Measurements from ENCODE around the gene TXN2. TPM values are rescaled to one million over a fixed set of nuclear protein-coding genes. Genes with fewer than 3 reads are reported as not detected.

The TXN2 gene
- total RNA-seq, 4 donors from 2014 or later = 36.4 to 78.3 (median 63.4) TPM

- Histone ChIP-seq H3K4me3 (no peak overlapping the region), H3K27ac (peak overlapping the region in 1 of 4 donors; percentile 39), H3K4me1 (peaks cover 0 to 8% (median 1%) of the 10 kb centered on the region in 3 donors), H3K9me3 (no peaks in the 10 kb centered on the region), H3K27me3 (no peaks in the 10 kb centered on the region), H3K36me3 (no peaks in the 10 kb centered on the region)
- 50 to 84% methylated on average over 1 to 5 of the region's 6 CpGs for WGBS, 2 donors (ENCODE audit: low coverage in 1 of 2)
- TF ChIP-seq POLR2AphosphoS5 (IDR thresholded peaks at IDR 0.05) = peak; percentile 79
- no peak for TF ChIP-seq POLR2A (IDR thresholded peaks at IDR 0.05)
- peak; percentile 82 for ATAC-seq
These were observed 41.8 kb downstream of the TXN2 start for GRCh38 chr22:36439481-36440271.

DNA sequence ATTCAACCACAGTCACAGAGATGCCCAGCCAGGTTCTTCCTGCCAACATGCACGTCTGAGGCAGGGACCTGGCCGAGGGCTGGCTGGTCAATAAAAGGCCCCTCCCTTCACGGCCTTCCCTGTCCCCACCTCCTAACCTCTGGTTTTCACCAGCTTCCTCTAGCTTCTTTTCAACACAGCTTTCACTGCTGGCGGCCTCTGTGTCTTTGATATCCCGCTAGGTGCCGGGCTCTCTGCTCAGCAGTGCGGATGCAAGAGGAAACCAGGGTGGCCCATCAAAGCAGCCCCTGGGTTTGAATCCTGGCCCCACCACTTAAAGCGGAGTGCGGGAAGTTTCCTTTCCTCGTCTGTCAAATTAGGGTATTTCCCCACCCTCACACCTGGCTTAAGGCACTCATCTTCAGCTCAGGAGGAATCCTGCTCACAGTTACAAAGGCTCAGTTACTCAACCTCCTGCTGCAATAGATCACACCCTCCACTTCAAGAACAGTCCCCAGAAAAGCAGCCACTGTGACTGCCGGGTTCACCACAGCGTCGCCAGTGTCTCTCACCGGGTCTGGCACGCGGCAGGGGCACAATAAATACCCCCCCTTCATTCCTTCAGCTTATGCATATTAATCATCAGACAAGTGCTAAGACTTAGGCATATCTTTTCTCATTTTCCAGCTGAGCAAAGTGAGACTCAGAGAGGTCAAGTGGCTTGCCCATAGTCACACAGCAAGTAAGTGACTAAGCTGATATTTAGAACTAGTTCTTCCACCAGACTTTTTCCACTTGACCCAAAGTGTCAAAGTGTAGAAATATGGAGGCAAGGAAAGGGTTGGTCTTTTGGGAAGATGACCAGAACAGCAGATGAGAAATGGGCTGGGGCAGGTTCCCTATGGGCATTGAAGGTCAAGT lies 45.7 kb downstream of the TXN2 start:
- ATAC-seq = peak; percentile 8
- Histone ChIP-seq H3K27ac (no peak overlapping the region), H3K4me3 (no peak overlapping the region), H3K9me3 (no peaks in the 10 kb centered on the region), H3K27me3 (no peaks in the 10 kb centered on the region), H3K4me1 (peaks cover 0 to 7% (median 0%) of the 10 kb centered on the region in 3 donors), H3K36me3 (no peaks in the 10 kb centered on the region)
- TF ChIP-seq EP300 (IDR thresholded peaks at IDR 0.05) (no peak), POLR2AphosphoS5 (IDR thresholded peaks at IDR 0.05) (no peak)
- WGBS, 2 donors (ENCODE audit: low coverage in 1 of 2) = 74 to 75% methylated on average over 14 to 16 of the region's 16 CpGs

DNA sequence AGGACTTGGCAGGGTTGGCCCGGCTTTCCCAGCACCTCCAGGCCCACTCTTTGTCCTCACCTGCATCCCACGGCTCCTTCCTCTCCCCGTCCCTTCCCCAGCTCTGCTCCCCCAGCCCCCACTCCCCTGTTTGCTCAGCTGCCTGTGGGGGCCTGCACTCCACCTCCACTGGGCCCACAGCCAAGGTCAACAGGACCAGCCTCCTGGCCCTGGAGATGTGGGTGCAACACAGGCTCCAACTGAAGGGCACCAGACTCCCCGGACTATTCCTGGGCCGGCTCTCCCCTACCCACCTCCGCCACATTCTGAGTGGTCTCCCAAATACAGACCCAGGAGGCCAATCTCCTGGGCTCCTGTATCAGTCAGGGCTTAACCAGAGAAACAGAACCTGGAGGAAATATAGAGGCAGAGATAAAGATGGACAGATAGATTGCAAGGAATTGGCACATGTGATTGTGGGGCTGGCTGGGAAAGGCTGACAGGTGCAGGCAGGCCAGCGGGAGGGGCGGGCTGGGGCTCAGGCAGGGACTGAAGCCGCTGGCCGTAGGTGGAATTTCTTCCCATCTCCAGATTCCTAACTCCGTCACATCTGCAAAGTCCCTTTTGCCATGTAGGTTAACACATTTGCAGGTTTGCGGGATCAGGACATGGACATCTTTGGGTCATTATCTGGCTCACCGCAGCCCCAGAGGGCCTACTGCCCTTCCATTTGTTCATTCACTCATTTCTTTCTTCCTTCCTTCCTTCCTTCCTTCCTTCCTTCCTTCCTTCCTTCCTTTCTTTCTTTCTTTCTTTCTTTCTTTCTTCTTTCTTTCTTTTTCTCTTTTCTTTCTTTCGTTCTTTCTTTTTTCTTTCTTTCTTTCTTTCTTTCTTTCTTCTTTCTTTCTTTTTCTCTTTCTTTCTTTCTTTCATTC lies 47.9 kb downstream of the TXN2 start:
- no peak for ATAC-seq
- WGBS, 2 donors (ENCODE audit: low coverage in 1 of 2) = 33 to 86% methylated on average over 2 to 9 of the region's 14 CpGs
- Histone ChIP-seq H3K36me3 (no peaks in the 10 kb centered on the region), H3K4me3 (no peak overlapping the region), H3K27ac (no peak overlapping the region), H3K27me3 (no peaks in the 10 kb centered on the region), H3K4me1 (peaks cover 0 to 7% (median 0%) of the 10 kb centered on the region in 3 donors), H3K9me3 (no peaks in the 10 kb centered on the region)
- TF ChIP-seq POLR2AphosphoS5 (IDR thresholded peaks at IDR 0.05) (no peak), EP300 (IDR thresholded peaks at IDR 0.05) (no peak), POLR2A (IDR thresholded peaks at IDR 0.05) (no peak)
- TF ChIP-seq, protein P1, sequence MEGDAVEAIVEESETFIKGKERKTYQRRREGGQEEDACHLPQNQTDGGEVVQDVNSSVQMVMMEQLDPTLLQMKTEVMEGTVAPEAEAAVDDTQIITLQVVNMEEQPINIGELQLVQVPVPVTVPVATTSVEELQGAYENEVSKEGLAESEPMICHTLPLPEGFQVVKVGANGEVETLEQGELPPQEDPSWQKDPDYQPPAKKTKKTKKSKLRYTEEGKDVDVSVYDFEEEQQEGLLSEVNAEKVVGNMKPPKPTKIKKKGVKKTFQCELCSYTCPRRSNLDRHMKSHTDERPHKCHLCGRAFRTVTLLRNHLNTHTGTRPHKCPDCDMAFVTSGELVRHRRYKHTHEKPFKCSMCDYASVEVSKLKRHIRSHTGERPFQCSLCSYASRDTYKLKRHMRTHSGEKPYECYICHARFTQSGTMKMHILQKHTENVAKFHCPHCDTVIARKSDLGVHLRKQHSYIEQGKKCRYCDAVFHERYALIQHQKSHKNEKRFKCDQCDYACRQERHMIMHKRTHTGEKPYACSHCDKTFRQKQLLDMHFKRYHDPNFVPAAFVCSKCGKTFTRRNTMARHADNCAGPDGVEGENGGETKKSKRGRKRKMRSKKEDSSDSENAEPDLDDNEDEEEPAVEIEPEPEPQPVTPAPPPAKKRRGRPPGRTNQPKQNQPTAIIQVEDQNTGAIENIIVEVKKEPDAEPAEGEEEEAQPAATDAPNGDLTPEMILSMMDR (IDR thresholded peaks at IDR 0.05) = no peak

DNA sequence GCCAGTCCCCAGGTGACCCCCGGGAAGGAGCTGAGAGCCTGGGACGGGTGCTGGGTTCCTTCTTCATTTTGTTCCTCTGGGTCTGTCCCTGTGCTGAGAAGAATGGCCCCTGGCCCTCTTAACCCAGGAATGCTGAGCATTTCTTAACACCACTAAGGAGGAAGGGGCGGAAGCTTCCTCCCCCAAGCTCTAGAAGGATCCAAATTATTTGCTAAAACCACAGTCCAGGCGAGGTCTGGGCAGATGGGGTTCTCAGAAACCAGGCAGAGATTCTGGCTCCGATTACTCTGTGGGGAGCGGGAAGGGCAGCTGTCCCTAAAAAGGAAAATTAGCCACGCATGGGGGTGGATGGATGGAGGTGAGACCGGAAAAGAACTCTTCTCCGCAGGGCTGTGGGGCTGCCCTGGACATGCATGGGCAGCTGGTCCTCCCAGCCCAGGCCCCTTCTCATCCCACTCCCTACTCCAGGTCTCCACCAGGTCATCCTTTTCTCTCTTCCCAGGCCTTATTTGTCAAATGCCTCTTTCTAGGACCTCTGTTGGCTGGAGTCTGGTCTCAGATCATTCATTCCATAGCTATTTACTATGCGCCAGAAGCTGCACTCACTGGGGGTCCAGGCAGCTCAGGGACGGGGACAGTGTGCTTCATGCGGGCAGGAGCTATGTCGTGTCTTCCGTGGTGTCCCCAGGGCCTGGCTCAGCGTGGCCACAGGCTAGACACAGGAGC lies 48.7 kb downstream of the TXN2 start:
- TF ChIP-seq EP300 (IDR thresholded peaks at IDR 0.05) (no peak), POLR2A (IDR thresholded peaks at IDR 0.05) (no peak), POLR2AphosphoS5 (IDR thresholded peaks at IDR 0.05) (no peak)
- TF ChIP-seq, protein P1 (IDR thresholded peaks at IDR 0.05) = no peak

DNA sequence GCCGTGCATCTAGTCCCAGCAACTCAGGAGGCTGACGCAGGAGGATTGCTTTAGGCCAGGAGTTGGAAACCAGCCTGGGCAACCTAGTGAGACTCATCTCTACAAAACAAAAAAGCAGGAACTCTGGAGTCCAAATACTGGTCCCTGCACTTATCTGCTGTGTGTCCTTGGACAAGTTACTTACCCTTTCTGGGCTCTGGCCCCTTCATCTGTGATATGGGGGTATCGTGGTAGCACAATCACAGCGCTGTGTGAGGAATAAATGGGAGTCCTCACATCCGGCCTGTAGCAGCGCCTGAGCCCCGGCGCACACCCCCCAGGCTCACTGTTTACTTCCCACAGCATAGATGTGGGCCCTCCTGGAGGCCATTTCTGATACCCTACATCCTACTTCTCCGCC lies 49.5 kb downstream of the TXN2 start:
- Histone ChIP-seq H3K36me3 (no peaks in the 10 kb centered on the region), H3K4me1 (peaks cover 0 to 7% (median 0%) of the 10 kb centered on the region in 3 donors), H3K27ac (no peak overlapping the region), H3K4me3 (no peak overlapping the region), H3K27me3 (no peaks in the 10 kb centered on the region), H3K9me3 (no peaks in the 10 kb centered on the region)
- 94% methylated on average over 7 of the region's 9 CpGs; no CpG with 5 or more reads in 1 of the 2 donors for WGBS, 2 donors (ENCODE audit: low coverage in 1 of 2)
- no peak for TF ChIP-seq POLR2AphosphoS5 (IDR thresholded peaks at IDR 0.05)
- TF ChIP-seq, protein P1 (IDR thresholded peaks at IDR 0.05) = no peak
- no peak for ATAC-seq

More for the DNA sequence above, 48.7 kb downstream of the TXN2 start:
- Histone ChIP-seq H3K27me3 (no peaks in the 10 kb centered on the region), H3K4me1 (peaks cover 0 to 7% (median 0%) of the 10 kb centered on the region in 3 donors), H3K9me3 (no peaks in the 10 kb centered on the region), H3K4me3 (no peak overlapping the region), H3K36me3 (no peaks in the 10 kb centered on the region), H3K27ac (no peak overlapping the region)
- WGBS, 2 donors (ENCODE audit: low coverage in 1 of 2) = 67 to 86% methylated on average over 4 to 13 of the region's 15 CpGs
- no peak for ATAC-seq
